ENCODE data around the gene GJA4.

GJA4 gene

GRCh38 chr1:34792868-34793727 lies at the start of gene GJA4:
GJA4 (plus strand) TSS chr1:34792999; CDS start chr1:34794214, 1,215 bp downstream.
- no peak for DNase-seq (ENCODE audit: low read depth)

- DNase-seq (ENCODE audit: low read depth) = no peak
Observed at GRCh38 chr1:34743775-34744174, 49.0 kb upstream of the GJA4 start.

GRCh38 chr1:34744851-34745250 lies 47.9 kb upstream of the GJA4 start:
- no peak for DNase-seq (ENCODE audit: low read depth)

- DNase-seq (ENCODE audit: low read depth) = no peak
Observed at GRCh38 chr1:34745666-34746065, 47.1 kb upstream of the GJA4 start.

GRCh38 chr1:34746101-34746500 lies 46.7 kb upstream of the GJA4 start:
- no peak for DNase-seq (ENCODE audit: low read depth)

GRCh38 chr1:34746785-34747637 lies 45.8 kb upstream of the GJA4 start:
- DNase-seq (ENCODE audit: low read depth) = no peak

GRCh38 chr1:34747638-34747941 lies 45.2 kb upstream of the GJA4 start:
- DNase-seq (ENCODE audit: low read depth) = no peak

GRCh38 chr1:34749992-34750391 lies 42.8 kb upstream of the GJA4 start:
- no peak for DNase-seq (ENCODE audit: low read depth)

- DNase-seq (ENCODE audit: low read depth) = no peak
Observed at GRCh38 chr1:34750610-34751009, 42.2 kb upstream of the GJA4 start.

GRCh38 chr1:34753163-34753562 lies 39.6 kb upstream of the GJA4 start:
- no peak for DNase-seq (ENCODE audit: low read depth)

- no peak for DNase-seq (ENCODE audit: low read depth)
Observed at GRCh38 chr1:34754964-34755637, 37.7 kb upstream of the GJA4 start, which contains the start of gene GJB5. GJB5 (plus strand) TSS chr1:34755047; CDS start chr1:34757331, 2,284 bp downstream.

GRCh38 chr1:34755961-34756360 lies 36.8 kb upstream of the GJA4 start:
- DNase-seq (ENCODE audit: low read depth) = no peak

- DNase-seq (ENCODE audit: low read depth) = no peak
Observed at GRCh38 chr1:34757386-34757785, 35.4 kb upstream of the GJA4 start.

- no peak for DNase-seq (ENCODE audit: low read depth)
Observed at GRCh38 chr1:34758751-34759150, 34.0 kb upstream of the GJA4 start.

GRCh38 chr1:34759503-34760357 lies 33.1 kb upstream of the GJA4 start, which contains the start of gene GJB4:
GJB4 (plus strand) TSS chr1:34759740; CDS start chr1:34761255, 1,515 bp downstream.
- no peak for DNase-seq (ENCODE audit: low read depth)

GRCh38 chr1:34761176-34761761 lies 31.5 kb upstream of the GJA4 start:
- DNase-seq (ENCODE audit: low read depth) = no peak

- no peak for DNase-seq (ENCODE audit: low read depth)
Observed at GRCh38 chr1:34761776-34762307, 31.0 kb upstream of the GJA4 start.

- no peak for DNase-seq (ENCODE audit: low read depth)
Observed at GRCh38 chr1:34762474-34763141, 30.2 kb upstream of the GJA4 start.

- no peak for DNase-seq (ENCODE audit: low read depth)
Observed at GRCh38 chr1:34763142-34763781, 29.5 kb upstream of the GJA4 start.

GRCh38 chr1:34768856-34769255 lies 23.9 kb upstream of the GJA4 start:
- DNase-seq (ENCODE audit: low read depth) = no peak
